ENCODE results near the gene PDE4C.

GRCh38 chr19:18270326-18270725 is 44.1 kb upstream of the PDE4C start:
- TF ChIP-seq, protein P1, sequence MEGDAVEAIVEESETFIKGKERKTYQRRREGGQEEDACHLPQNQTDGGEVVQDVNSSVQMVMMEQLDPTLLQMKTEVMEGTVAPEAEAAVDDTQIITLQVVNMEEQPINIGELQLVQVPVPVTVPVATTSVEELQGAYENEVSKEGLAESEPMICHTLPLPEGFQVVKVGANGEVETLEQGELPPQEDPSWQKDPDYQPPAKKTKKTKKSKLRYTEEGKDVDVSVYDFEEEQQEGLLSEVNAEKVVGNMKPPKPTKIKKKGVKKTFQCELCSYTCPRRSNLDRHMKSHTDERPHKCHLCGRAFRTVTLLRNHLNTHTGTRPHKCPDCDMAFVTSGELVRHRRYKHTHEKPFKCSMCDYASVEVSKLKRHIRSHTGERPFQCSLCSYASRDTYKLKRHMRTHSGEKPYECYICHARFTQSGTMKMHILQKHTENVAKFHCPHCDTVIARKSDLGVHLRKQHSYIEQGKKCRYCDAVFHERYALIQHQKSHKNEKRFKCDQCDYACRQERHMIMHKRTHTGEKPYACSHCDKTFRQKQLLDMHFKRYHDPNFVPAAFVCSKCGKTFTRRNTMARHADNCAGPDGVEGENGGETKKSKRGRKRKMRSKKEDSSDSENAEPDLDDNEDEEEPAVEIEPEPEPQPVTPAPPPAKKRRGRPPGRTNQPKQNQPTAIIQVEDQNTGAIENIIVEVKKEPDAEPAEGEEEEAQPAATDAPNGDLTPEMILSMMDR (IDR thresholded peaks at IDR 0.05) = no peak
- TF ChIP-seq EZH2phosphoT487 (IDR thresholded peaks at IDR 0.05) = no peak
